NCI-H526 (cell line): Measurements from ENCODE around the gene MAT2A.
"Not testable (repeated sequence)": the region's sequence is repeated elsewhere in the genome, so short reads cannot be mapped to it uniquely, and the experiment has no call there.

Experiments used
- DNase-seq, 2 experiments: peaks; one replicate each; lab custom pipeline; 2025; lab: John Stamatoyannopoulos, UW

The MAT2A gene

DNA sequence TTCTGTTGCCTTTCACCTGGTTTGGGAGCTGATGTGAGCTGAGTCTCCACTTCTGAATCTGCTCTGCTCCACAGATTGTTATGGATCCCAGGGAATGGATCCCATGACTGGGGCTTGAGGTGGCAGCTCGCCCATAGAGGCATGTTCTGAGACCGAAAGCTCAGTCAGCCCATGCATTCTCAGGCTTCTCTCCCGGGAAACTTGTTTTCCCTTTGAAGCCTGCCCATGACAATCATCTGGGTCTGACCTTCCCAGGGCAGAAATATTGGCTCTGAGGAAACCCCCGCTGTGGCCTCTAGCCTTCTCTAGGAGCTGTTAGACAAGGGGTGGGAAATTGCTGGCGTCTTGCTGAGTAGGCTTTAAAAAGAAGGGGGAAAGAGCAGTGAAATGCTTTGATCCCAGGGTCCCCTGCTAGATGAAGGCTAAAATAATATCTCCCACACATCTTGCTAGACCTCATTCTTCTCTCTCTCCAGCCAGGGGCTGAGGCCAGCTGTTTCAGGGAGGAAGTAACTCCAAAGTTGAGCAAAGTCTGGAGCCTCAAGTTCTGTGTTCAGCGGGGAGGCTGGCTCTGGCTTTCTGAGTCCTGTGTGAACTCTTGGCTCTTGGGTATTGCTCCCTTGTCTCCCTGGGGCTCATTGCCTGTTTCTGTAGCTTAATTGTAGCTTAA is 40.4 kb downstream of the MAT2A start:
- DNase-seq, result no peak

DNA sequence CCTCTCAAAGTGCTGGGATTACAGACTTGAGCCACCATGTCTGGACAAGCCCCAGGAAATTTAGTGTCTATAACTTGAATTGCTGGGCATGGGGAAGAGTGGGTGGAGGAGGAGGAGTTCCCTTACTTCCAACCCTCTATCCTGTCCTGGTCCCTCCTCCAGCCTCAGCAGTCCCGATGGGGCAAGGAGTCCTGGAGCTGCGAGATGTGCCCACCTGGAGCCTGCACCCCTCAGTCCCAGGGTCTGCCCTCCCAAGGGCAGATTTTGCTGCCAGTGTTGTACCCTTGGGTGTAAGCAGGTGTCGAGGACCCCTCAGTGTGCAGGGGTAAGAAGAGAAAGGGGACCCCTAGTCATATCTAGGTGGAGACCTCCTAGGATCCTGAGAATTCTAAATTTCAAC is 41.2 kb downstream of the MAT2A start:
- DNase-seq, result no peak

GRCh38 chr2:85582492-85582891 is 43.5 kb downstream of the MAT2A start:
- DNase-seq, result no peak

DNA sequence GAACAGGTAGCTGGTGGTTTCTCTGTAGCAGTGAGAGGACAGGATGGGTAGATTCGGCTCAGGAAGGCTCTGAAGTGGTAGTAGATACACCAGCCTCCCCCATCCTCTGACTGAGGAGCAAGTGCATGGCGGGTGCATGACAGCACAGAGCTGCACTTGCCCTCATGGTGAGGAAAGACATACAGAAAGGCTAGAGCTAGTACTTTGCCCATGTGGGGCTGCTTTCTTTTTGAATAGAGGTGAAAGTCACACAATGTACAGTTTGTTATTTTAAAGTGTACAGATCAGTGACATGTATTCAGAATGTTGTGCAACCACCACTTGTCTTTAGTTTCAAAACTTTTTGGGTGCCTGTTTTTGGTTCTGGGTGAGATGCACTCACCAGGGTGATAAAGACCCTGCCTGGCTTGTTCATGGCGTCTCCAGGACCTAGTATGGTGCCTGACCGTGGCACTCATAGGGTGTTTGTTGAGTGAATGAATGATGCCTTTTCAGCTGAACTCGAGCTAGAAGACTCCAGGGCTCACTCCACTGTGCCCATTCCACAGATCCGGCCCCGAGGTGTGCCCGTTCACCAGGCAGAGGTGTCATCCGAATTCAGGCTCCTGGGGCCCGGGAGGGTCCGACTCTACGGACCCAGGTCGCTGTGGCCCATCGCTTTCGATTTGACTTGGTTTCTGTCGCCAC is 44.8 kb downstream of the MAT2A start:
- DNase-seq, result no peak

DNA sequence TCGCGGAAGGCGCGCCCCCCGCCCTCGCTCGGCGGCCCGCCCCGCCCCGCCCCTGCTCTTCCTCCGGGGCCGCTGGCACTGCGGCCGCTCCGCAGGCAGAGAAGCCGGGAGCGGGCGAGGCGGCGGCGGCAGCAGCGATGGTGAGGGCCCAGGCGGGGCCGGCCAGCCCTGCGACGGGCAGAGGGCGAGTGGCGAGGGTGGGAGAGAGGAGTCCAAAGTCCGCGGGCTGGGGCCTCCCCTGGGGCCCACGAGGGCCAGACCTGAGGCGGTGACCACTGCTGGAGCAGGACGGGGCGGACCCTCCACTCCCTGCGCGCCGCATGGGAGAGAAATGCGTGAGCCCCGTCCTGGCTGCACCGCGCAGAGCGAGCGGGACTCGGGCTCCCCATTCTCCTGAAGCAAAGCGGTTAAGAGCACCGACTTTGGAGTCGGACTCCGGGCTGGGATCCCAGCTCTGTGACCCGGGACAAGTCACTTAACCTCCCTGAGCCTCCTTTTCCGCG is 45.4 kb downstream of the MAT2A start, which contains the start of gene VAMP5:
TSS of gene VAMP5 (plus strand) at position 78 of the 503 bp plus-strand sequence. CDS start at position 138, 60 bp downstream.
- no peak for DNase-seq

DNA sequence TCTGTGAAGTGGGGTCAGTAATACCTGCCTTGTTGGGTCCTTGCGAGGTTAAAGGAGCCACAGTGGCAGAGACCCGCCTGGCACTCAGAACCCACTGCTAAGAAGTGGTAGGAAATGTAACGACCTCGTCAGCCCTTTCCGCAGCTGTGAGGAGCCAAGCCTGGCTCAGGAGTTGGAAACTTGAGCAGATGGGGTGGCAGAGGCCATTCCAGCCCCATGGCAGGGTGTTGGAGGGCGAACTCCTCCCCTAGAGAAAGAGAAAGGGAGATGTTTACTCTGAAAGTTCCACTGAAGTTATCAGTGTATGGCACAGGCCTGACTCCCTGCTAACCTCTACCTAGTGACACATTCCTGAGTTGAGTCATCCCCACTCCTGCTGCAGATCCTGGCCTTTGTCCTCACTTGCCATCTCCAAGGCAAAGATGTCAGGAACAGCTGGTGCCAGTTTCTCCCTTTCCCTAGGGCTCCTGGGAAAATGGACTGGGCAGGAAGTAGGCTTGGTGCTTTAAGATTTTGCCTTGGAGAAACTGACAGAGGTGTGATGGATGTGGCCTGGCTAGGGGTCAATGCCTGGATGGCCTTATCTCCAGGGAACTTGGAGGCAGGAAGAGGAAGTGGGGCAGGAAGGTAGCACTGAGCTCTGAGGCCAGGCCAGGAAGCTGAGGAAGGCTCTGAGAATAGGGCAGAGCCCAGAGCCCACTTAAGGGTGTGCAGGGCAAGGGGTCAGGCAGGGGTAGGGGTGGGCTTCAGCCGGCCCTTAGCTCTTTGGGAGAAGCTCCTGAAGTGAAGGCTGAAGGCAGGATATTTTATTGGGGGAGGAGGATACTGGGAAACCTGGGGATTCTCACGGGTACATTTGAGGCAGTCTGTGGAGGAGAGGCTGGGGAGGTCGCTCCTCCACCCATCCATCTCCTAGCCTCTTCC is 46.2 kb downstream of the MAT2A start:
- no peak for DNase-seq

- no peak for DNase-seq
Measured at GRCh38 chr2:85585781-85586105, 46.8 kb downstream of the MAT2A start.

DNA sequence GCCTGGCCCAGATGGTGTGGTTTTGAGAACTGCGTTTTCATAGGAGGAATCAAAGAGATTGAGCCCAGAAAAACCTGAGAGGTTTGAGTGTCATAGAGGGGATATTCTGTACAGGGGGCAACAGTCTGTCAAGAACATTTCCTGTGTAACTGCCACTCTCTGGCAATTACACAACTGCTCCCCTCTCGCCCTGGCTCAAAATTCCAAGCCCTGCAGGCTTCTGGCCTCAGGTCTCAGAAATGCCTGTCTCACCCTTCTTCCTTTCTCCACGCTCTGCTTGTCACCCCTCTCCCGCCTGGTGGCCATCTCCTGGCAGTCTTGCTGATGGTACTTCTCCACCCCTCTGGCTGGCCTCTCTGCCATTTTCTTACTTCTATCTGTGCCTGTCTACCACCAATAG is 49.3 kb downstream of the MAT2A start:
- no peak for DNase-seq

DNA sequence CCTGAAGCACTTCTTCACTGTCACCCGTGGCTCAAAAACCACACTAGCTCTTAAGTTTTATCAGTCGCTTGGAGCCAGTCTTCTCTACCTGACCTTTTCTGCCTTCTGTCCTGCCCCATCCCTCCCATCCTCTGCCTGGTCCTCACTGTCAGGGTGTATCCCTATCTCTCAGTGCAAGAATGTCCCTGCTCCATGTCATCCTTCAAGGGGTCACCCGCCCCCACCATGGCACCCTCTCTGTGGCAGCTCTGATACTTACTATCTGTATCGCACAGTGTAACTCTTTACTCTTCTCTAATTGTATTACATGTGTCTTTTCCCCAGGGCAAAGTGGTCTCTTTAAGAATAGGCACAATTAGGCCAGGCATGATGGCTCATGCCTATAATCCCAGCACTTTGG is 49.7 kb downstream of the MAT2A start:
- DNase-seq, result no peak

DNA sequence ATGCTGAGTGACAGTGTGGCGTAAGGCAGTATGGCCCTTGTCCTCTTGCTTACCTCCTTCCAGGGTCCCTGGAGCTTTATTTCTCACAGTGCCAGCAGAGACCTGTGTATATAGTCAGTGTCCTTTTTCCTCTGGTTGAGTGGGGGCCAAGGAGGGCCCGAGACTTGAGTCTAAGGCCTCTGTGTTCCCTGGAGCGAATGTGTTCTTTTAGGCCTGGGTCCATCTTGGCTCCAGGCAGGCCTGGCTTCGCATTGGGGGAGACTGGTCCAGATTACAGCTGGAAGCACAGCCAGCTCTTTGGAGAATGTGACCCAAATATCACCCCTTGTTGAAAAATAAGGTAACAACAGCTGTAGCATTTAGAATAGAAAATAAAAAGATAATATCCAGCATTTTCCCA is 50.2 kb downstream of the MAT2A start:
- no peak for DNase-seq

GRCh38 chr2:85589982-85590791 is 51.2 kb downstream of the MAT2A start:
- DNase-seq, result no peak

DNA sequence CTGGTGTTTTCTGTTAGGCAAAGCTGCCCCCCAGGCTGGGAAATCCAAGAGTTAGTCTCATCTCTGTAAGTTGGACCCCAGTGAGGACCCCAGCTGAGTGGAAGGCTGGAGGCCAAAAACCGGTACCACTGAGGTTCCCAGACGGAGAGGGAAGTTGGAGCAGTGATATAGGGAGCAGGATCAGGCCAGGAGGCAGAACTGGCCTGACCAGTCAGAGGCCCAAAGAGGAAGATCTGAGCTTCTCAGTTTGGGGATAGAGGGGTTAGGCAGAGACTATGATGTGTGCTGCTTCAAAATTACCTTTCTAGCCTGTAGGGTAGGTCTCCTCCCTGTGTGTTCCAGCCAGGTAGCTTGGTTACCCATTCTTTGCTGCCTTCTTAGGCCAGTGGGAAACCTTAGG is 52.0 kb downstream of the MAT2A start:
- DNase-seq, result no peak

- no peak for DNase-seq
Measured at GRCh38 chr2:85591563-85591962, 52.6 kb downstream of the MAT2A start.

GRCh38 chr2:85592299-85592698 is 53.3 kb downstream of the MAT2A start:
- not testable (repeated sequence) for DNase-seq

DNA sequence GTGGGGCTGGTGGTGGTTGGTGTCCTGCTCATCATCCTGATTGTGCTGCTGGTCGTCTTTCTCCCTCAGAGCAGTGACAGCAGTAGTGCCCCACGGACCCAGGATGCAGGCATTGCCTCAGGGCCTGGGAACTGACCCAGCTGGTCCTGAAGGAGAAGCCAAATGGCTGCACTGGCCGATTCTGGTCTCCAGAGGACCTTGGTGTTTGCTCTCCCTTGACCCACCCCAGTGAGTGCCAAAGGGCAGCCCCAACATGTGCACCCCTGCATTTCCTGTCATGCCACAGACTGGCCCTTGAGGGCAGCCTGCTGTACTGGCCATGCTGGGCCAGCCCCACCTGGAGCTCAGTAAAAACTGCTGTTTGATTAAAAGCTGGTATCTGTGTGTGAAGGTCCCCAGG is 54.1 kb downstream of the MAT2A start:
- DNase-seq, result no peak
